Urinary bladder (tissue), 2 donors: Measurements from ENCODE around the gene COX7B. TPM values are rescaled to one million over a fixed set of nuclear protein-coding genes. Genes with fewer than 3 reads are reported as not detected.

Experiments
- polyA plus RNA-seq: library from polyadenylated mRNA; stranded (reverse); fragments of 200-250 nt; gene quantifications from one replicate; pipeline ENCODE4 v1.2.3, GENCODE V29; 2013
- small RNA-seq: library from RNA; depleted of rRNA; stranded (forward); fragments of <200 nt; gene quantifications from one replicate; pipeline ENCODE3, GENCODE V24; 2014
- total RNA-seq: library from RNA; depleted of rRNA; stranded (reverse); fragments of >200 nt; gene quantifications from one replicate; pipeline ENCODE4 v1.2.3, GENCODE V29; 2014
- donor health status: healthy.

The COX7B gene
- total and polyA plus RNA-seq, 2 donors = 350 to 645 TPM

Small RNA genes within 50 kb of the gene (small RNA-seq; reads per million reads assigned to genes)
- not detected for gene RN7SL460P

Other genes starting within 250 kb of the COX7B start
- gene ATRX, start 113.3 kb upstream of the COX7B start, total RNA-seq = 236 TPM
- 21.7 TPM for gene ATRX, start 113.3 kb upstream of the COX7B start, polyA plus RNA-seq
- 108 TPM for gene MAGT1, start 4.0 kb upstream of the COX7B start, total RNA-seq
- gene MAGT1, start 4.0 kb upstream of the COX7B start, polyA plus RNA-seq = 24.7 TPM
- 29.6 TPM for gene ATP7A, start 11.2 kb downstream of the COX7B start, total RNA-seq
- 5.1 TPM for gene ATP7A, start 11.2 kb downstream of the COX7B start, polyA plus RNA-seq
- not detected for gene PGAM4, start 70.2 kb downstream of the COX7B start, total RNA-seq
- gene PGAM4, start 70.2 kb downstream of the COX7B start, polyA plus RNA-seq = 0.13 TPM
- gene PGK1, start 204.8 kb downstream of the COX7B start, total RNA-seq = 101 TPM
- 205 TPM for gene PGK1, start 204.8 kb downstream of the COX7B start, polyA plus RNA-seq
- gene TAF9B, start 240.2 kb downstream of the COX7B start, total RNA-seq = 41.0 TPM
- 22.0 TPM for gene TAF9B, start 240.2 kb downstream of the COX7B start, polyA plus RNA-seq